Trophoblast cell (in vitro differentiated cells and primary cell): ENCODE measurements around the gene IPO11.

Experiments
- DNase-seq, 2 donors: peaks; one replicate each; pipeline ENCODE4 v3.0.0-alpha.2; 2016
- H2AFZ ChIP-seq: 2 replicates; pipeline ENCODE4 v1.6.1; 2013; ENCODE audit warnings: low read length, moderate library complexity, mild to moderate bottlenecking; ENCODE audit not compliant: insufficient read depth, poor library complexity
- H2AK5ac ChIP-seq: 2 replicates; pipeline ENCODE4 v1.6.1; 2013; ENCODE audit warnings: mild to moderate bottlenecking, low read length
- H2BK120ac ChIP-seq: 2 replicates; pipeline ENCODE4 v1.6.1; 2013; ENCODE audit warnings: low read length, mild to moderate bottlenecking, moderate library complexity; ENCODE audit not compliant: insufficient read depth, poor library complexity
- H2BK12ac ChIP-seq: 2 replicates; pipeline ENCODE4 v1.6.1; 2013; ENCODE audit warnings: mild to moderate bottlenecking, low read length, moderate library complexity
- H2BK5ac ChIP-seq: 2 replicates; pipeline ENCODE4 v1.6.1; 2013; ENCODE audit warnings: low read length, low read depth, moderate library complexity, mild to moderate bottlenecking; ENCODE audit not compliant: poor library complexity
- H3K14ac ChIP-seq: 2 replicates; pipeline ENCODE4 v1.6.1; 2013; ENCODE audit warnings: mild to moderate bottlenecking, low read length
- H3K18ac ChIP-seq: 2 replicates; pipeline ENCODE4 v1.6.1; 2013; ENCODE audit warnings: mild to moderate bottlenecking, low read length
- H3K23ac ChIP-seq: 2 replicates; pipeline ENCODE4 v1.6.1; 2013; ENCODE audit warnings: low read length
- H3K27ac ChIP-seq: 2 replicates; pipeline ENCODE4 v1.5.1; 2013; ENCODE audit warnings: low read depth, mild to moderate bottlenecking, inconsistent platforms, low read length, moderate library complexity
- H3K27me3 ChIP-seq: 2 replicates; pipeline ENCODE4 v1.6.1; 2013; ENCODE audit warnings: inconsistent platforms, mild to moderate bottlenecking, low read length, moderate library complexity; ENCODE audit not compliant: insufficient read depth
- H3K36me3 ChIP-seq, 2 experiments: 1 replicate in 1 of 2; 2 replicates in 1 of 2; pipeline ENCODE4 v1.6.1; 2013; ENCODE audit warnings: low read length in 2 of 2, mild to moderate bottlenecking in 2 of 2, moderate library complexity in 1 of 2; ENCODE audit not compliant: insufficient read depth in 2 of 2, control insufficient read depth in 1 of 2
- H3K4ac ChIP-seq: 2 replicates; pipeline ENCODE4 v1.6.1; 2013; ENCODE audit warnings: low read depth, mild to moderate bottlenecking, low read length, moderate library complexity
- H3K4me1 ChIP-seq, 2 experiments: 1 replicate in 1 of 2; 2 replicates in 1 of 2; pipeline ENCODE4 v1.6.1; 2013; ENCODE audit warnings: low read length in 2 of 2, mild to moderate bottlenecking in 2 of 2, moderate library complexity in 1 of 2; ENCODE audit not compliant: insufficient read depth in 2 of 2, control insufficient read depth in 1 of 2
- H3K4me2 ChIP-seq: 2 replicates; pipeline ENCODE4 v1.6.1; 2013; ENCODE audit warnings: inconsistent platforms, mild to moderate bottlenecking, low read length, moderate library complexity
- H3K4me3 ChIP-seq: 2 replicates; pipeline ENCODE4 v1.5.1; 2013; ENCODE audit warnings: mild to moderate bottlenecking, low read depth, low read length, inconsistent platforms
- H3K79me1 ChIP-seq: one replicate; pipeline ENCODE4 v1.6.1; 2013; ENCODE audit warnings: low read length
- H3K79me2 ChIP-seq: 2 replicates; pipeline ENCODE4 v1.6.1; 2013; ENCODE audit warnings: low read length, mild to moderate bottlenecking; ENCODE audit not compliant: control insufficient read depth, insufficient read depth, poor library complexity
- H3K9ac ChIP-seq: 2 replicates; pipeline ENCODE4 v1.6.1; 2013; ENCODE audit warnings: mild to moderate bottlenecking, low read length
- H3K9me3 ChIP-seq: 2 replicates; pipeline ENCODE4 v1.6.1; 2013; ENCODE audit warnings: low read depth, mild to moderate bottlenecking, control low read depth, inconsistent platforms, low read length; ENCODE audit not compliant: insufficient read depth
- H4K12ac ChIP-seq: 2 replicates; pipeline ENCODE4 v1.6.1; 2013; ENCODE audit warnings: low read depth, mild to moderate bottlenecking, low read length, moderate library complexity
- H4K8ac ChIP-seq: 2 replicates; pipeline ENCODE4 v1.6.1; 2013; ENCODE audit warnings: low read depth, mild to moderate bottlenecking, low read length, moderate library complexity
- H4K91ac ChIP-seq: one replicate; pipeline ENCODE4 v1.6.1; 2013; ENCODE audit warnings: low read depth, mild to moderate bottlenecking, low read length, moderate library complexity
- WGBS: extraction: QIAGEN DNeasy Blood & Tissue Kit; methylation state at CpG from one replicate; pipeline ENCODE4 v1.1.7; 2013; ENCODE audit warnings: missing lambda C conversion rate; ENCODE audit not compliant: insufficient read length, insufficient coverage; ENCODE audit errors: extremely low coverage; 5-methylcytosine and 5-hydroxymethylcytosine counted together

The IPO11 gene

DNA sequence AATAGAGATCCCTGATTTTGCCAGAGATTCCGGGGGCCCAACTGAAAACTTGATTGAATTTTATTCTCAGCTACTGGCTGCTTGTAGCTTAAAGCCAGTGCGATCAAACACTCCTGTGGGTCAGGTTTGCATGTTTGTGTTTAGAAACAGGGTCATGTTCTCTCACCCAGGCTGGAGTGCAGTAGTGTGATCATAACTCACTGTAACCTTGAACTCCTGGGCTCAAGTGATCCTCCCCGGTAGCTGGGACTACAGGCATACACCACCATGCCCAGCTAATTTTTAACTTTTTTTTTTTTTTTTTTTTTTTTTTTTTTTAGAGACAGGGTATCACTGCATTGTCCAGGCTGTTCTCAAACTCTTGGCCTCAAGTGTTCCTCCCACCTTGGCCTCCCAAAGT lies 232.7 kb downstream of the IPO11 start:
- WGBS: no CpG with 5 or more reads among the region's 3 CpGs
- no peak overlapping the region for H3K4ac ChIP-seq
- peaks cover 0 to 12% of the 10 kb centered on the region in 2 experiments for H3K4me1 ChIP-seq
- no peak overlapping the region for H3K4me3 ChIP-seq
- no peak overlapping the region for H3K14ac ChIP-seq
- no peaks in the 10 kb centered on the region for H3K79me2 ChIP-seq
- H2BK5ac ChIP-seq: no peak overlapping the region
- no peak overlapping the region for H2BK12ac ChIP-seq
- peaks cover 3% of the 10 kb centered on the region for H3K79me1 ChIP-seq
- no peak overlapping the region for H2BK120ac ChIP-seq
- H3K18ac ChIP-seq: no peak overlapping the region
- no peak overlapping the region for H4K12ac ChIP-seq
- no peaks in the 10 kb centered on the region for H3K27me3 ChIP-seq
- no peak overlapping the region for H2AFZ ChIP-seq
- H3K36me3 ChIP-seq: peaks cover 0 to 4% of the 10 kb centered on the region in 2 experiments
- no peak overlapping the region for H2AK5ac ChIP-seq
- H4K91ac ChIP-seq: no peak overlapping the region
- H3K4me2 ChIP-seq: no peak overlapping the region
- H4K8ac ChIP-seq: no peak overlapping the region
- H3K9ac ChIP-seq: no peak overlapping the region
- no peak for DNase-seq
- no peak overlapping the region for H3K27ac ChIP-seq
- H3K23ac ChIP-seq: no peak overlapping the region
- peaks cover 2% of the 10 kb centered on the region for H3K9me3 ChIP-seq

DNA sequence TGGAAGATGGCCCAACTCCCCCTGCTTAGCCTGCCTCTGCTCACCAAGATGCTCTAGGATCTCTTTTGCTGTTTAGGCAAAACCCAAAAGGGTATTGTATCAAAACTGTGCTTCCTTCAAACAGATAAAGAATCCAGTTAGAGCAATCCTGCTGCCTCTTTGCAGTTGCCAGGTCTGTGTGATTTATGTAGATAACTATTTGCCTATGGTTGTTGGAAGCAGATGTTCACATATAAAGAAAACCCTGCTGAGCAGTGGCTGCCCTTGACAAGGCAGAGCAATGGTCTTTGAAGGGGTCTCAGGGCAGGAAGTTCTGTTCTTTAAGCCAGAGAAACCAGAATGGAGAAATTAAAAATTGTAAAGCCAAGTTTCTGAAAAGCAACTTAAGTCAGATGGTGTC lies 234.7 kb downstream of the IPO11 start:
- H3K79me2 ChIP-seq: no peaks in the 10 kb centered on the region
- no peak overlapping the region for H2AFZ ChIP-seq
- H3K4me1 ChIP-seq: peaks cover 0 to 13% of the 10 kb centered on the region in 2 experiments
- H3K4me3 ChIP-seq: no peak overlapping the region
- H2BK120ac ChIP-seq: no peak overlapping the region
- no peak for DNase-seq
- no peak overlapping the region for H4K91ac ChIP-seq
- no peak overlapping the region for H2BK5ac ChIP-seq
- H3K4ac ChIP-seq: no peak overlapping the region
- H3K27ac ChIP-seq: no peak overlapping the region
- H2AK5ac ChIP-seq: no peak overlapping the region
- H3K79me1 ChIP-seq: peaks cover 3% of the 10 kb centered on the region
- H4K12ac ChIP-seq: no peak overlapping the region
- H3K4me2 ChIP-seq: no peak overlapping the region
- H3K27me3 ChIP-seq: no peaks in the 10 kb centered on the region
- no peak overlapping the region for H3K14ac ChIP-seq
- no peak overlapping the region for H2BK12ac ChIP-seq
- H3K9me3 ChIP-seq: peaks cover 2% of the 10 kb centered on the region
- no peak overlapping the region for H3K18ac ChIP-seq
- no peak overlapping the region for H3K9ac ChIP-seq
- no peak overlapping the region for H3K23ac ChIP-seq
- no peak overlapping the region for H4K8ac ChIP-seq
- H3K36me3 ChIP-seq: peaks cover 0 to 4% of the 10 kb centered on the region in 2 experiments

DNA sequence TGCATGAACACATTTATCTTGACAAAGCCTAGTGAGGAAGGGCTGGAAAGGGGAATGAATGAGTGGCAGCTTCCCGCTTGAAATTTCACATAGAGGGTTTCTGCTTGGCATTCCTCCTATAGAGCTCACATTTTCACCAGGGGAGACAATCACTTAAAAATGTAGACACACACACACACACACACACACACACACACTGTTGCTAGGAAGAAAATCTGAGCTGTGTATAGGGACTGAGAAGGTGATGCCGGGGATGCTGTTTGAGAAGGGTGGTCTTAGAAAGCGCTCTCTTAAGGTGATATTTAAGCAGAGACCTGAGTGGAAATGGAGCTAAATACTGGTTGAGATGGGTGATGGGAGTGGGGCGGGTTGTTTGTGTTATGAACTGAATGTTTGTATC lies 236.5 kb downstream of the IPO11 start:
- no peak overlapping the region for H2BK120ac ChIP-seq

DNA sequence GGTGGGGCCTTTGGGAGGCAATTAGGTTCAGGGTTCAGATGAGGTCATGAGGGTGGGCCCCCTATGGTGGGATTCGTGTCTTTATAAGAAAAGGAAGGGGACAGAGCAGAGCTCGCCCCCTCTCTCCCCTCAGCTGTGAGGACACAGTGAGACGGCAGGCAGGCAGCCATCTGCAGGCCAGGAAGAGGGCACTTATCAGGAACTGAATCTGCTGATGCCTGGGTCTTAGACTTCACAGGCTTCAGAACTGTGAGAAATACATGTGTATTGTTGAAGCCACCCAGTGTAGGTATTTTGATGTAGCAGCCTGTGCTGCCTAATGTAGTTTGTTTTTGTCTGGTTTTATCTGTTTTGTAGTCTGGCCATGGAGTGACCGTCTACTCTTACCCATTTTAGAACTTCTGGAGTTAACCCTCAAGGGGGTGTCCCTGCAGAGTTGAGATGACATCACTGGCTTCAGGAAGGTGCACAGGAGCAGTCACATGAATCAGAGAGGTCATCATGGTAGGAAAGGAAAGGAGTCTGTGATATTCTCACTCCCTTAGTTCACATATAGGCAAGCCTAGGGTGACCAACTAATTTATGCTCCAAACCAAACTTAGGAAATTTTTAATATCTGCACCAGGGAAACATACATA lies 237.0 kb downstream of the IPO11 start:
- Histone ChIP-seq H4K91ac (no peak overlapping the region), H4K12ac (no peak overlapping the region), H2AFZ (no peak overlapping the region), H3K27ac (peak overlapping the region; percentile 44), H3K4me1 (peaks cover 0 to 13% of the 10 kb centered on the region in 2 experiments), H2BK12ac (no peak overlapping the region), H3K18ac (no peak overlapping the region), H3K79me2 (no peaks in the 10 kb centered on the region), H3K9me3 (peaks cover 2% of the 10 kb centered on the region), H4K8ac (no peak overlapping the region), H3K36me3 (peaks cover 0 to under 1% of the 10 kb centered on the region in 2 experiments), H3K14ac (no peak overlapping the region), H3K4me3 (no peak overlapping the region), H2BK5ac (no peak overlapping the region), H3K27me3 (no peaks in the 10 kb centered on the region), H3K4ac (no peak overlapping the region), H3K9ac (no peak overlapping the region), H3K79me1 (peaks cover 3% of the 10 kb centered on the region), H3K4me2 (no peak overlapping the region), H3K23ac (no peak overlapping the region), H2AK5ac (no peak overlapping the region), H2BK120ac (peak overlapping the region; percentile 39)
- peak; percentile 30 to 62 for DNase-seq
- no CpG with 5 or more reads among the region's 4 CpGs for WGBS

More for the DNA sequence above, 236.5 kb downstream of the IPO11 start:
- Histone ChIP-seq H2AK5ac (no peak overlapping the region), H3K4me2 (no peak overlapping the region), H3K79me1 (peaks cover 3% of the 10 kb centered on the region), H2AFZ (no peak overlapping the region), H3K9me3 (peaks cover 2% of the 10 kb centered on the region), H3K14ac (no peak overlapping the region), H2BK5ac (no peak overlapping the region), H3K27ac (no peak overlapping the region), H3K9ac (no peak overlapping the region), H4K12ac (no peak overlapping the region), H3K4ac (no peak overlapping the region), H3K27me3 (no peaks in the 10 kb centered on the region), H3K4me1 (peaks cover 0 to 13% of the 10 kb centered on the region in 2 experiments), H4K8ac (no peak overlapping the region), H4K91ac (no peak overlapping the region), H3K18ac (no peak overlapping the region), H2BK12ac (no peak overlapping the region), H3K4me3 (no peak overlapping the region), H3K36me3 (peaks cover 0 to 3% of the 10 kb centered on the region in 2 experiments), H3K23ac (no peak overlapping the region), H3K79me2 (no peaks in the 10 kb centered on the region)
- no peak for DNase-seq
- 100% methylated on average over 1 of the region's 4 CpGs for WGBS
